Measurements from ENCODE around the gene CACNA1G. TPM values are rescaled to one million over a fixed set of nuclear protein-coding genes. Genes with fewer than 3 reads are reported as not detected.

The CACNA1G gene
- 1 to 10 TPM; 3.4 to 6.6 TPM for total RNA-seq

DNA sequence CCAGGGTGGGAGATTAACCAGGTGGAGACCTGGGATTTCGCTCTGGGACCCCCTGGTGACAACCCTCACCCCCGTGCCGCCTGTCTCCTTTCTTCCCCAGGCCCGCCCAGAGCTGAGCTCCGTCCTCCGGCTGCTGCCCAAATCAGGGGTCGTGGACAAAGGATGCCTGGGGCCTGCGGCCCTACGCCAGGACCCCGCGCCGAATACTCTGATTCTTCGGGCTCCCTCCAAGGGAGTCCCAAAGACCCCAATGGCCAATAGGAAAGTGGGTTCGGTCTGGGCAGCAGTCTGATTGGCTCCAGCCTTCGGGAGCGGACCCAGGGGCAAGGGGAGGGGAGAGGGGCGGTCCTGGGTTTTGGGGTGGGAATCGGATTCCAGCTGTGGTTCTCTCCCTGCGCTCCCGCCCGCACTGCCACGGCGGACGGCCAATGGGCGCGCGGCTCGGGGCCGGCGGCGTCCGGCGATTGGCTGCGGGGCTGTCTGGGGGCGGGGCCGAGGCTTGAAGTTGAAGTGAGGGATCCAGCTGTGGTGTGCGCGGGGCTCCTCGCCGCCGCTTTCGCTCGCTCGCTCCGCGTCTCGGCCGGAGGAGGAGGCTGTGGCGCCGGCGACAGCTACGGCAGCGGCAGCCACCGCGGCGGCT is at the start of gene CACNA1G:
TSS of gene CACNA1G (plus strand) at position 531 of the 640 bp plus-strand sequence. CDS start 745 bp downstream, outside the sequence.
- Histone ChIP-seq H3K9me3 (no peaks in the 10 kb centered on the region), H3K36me3 (peaks cover 0 to 4% of the 10 kb centered on the region in 2 donors), H3K27me3 (replicated peaks; ENCODE audit: insufficient read depth) (peaks cover 10% of the 10 kb centered on the region), H3K27ac (no peak within 1 kb of the TSS), H3K4me1 (replicated peaks) (peaks cover 19% of the 10 kb centered on the region), H3K4me3 (peak within 1 kb of the TSS; percentile 37 to 43)
- TF ChIP-seq POLR2A (IDR thresholded peaks at IDR 0.05), result peak; percentile 40
- TF ChIP-seq, protein P1, sequence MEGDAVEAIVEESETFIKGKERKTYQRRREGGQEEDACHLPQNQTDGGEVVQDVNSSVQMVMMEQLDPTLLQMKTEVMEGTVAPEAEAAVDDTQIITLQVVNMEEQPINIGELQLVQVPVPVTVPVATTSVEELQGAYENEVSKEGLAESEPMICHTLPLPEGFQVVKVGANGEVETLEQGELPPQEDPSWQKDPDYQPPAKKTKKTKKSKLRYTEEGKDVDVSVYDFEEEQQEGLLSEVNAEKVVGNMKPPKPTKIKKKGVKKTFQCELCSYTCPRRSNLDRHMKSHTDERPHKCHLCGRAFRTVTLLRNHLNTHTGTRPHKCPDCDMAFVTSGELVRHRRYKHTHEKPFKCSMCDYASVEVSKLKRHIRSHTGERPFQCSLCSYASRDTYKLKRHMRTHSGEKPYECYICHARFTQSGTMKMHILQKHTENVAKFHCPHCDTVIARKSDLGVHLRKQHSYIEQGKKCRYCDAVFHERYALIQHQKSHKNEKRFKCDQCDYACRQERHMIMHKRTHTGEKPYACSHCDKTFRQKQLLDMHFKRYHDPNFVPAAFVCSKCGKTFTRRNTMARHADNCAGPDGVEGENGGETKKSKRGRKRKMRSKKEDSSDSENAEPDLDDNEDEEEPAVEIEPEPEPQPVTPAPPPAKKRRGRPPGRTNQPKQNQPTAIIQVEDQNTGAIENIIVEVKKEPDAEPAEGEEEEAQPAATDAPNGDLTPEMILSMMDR (IDR thresholded peaks at IDR 0.05), result no peak
- under 1% methylated on average over 56 of the region's 56 CpGs for WGBS
- intact Hi-C loops (cut with DNase I), result no loop called here
- DNase-seq (ENCODE audit: low spot score), result peak; percentile 81

DNA sequence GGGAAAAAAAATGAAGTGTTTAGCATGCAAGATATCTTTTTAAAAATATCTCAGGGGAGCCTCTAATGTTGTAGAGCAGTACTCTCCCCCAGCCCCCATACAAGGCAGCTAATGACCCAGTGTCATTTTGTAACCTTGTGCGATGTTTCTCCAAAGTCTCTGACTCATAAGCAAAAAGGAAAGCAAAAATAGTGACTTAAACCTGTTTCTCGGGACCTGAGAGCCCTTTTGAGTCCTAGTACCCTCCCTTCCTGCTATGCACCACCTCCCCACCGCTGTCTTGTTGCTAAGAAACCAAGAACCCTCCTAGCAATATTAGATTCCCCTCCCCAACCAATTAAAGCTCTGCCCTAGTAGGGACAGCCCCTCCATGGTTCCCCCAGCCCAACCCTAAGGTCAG is 49.5 kb upstream of the CACNA1G start:
- no peak for DNase-seq (ENCODE audit: low spot score)
- intact Hi-C loops (cut with DNase I), result no loop called here
- no peaks in the 10 kb centered on the region for H3K4me1 ChIP-seq (replicated peaks)
- TF ChIP-seq, protein P1 (IDR thresholded peaks at IDR 0.05), result no peak
- TF ChIP-seq POLR2AphosphoS5 (IDR thresholded peaks at IDR 0.05) (no peak), POLR2A (IDR thresholded peaks at IDR 0.05) (no peak)
- no peak overlapping the region for H3K4me3 ChIP-seq
- H3K27ac ChIP-seq, result peak overlapping the region; percentile 2 to 48
- H3K27me3 ChIP-seq (replicated peaks; ENCODE audit: insufficient read depth), result no peaks in the 10 kb centered on the region
- H3K9me3 ChIP-seq, result no peaks in the 10 kb centered on the region
- no peaks in the 10 kb centered on the region for H3K36me3 ChIP-seq
- 22% methylated on average over 3 of the region's 3 CpGs for WGBS

DNA sequence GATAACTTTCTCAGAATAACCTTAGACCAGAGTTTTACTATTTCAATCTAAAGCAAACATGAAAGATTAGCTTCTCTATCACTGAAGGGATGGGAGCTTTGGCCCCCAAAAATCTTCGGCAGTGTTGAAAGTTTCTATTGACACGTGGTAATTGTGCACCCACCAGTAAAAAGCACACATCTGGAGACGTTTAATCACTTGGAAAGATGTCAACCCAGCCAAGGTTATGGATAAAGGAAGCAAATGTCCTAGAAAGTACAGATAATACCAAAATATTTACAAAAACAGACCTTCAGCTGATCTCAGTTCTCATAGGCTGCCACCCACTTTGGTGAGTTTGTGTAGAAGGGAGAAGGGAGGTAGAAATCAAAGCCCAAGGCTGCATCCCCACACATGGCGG is 47.0 kb upstream of the CACNA1G start:
- H3K36me3 ChIP-seq, result no peaks in the 10 kb centered on the region
- intact Hi-C loops (cut with DNase I), result no loop called here
- no peak for DNase-seq (ENCODE audit: low spot score)
- no peak overlapping the region for H3K27ac ChIP-seq
- no peaks in the 10 kb centered on the region for H3K4me1 ChIP-seq (replicated peaks)
- H3K27me3 ChIP-seq (replicated peaks; ENCODE audit: insufficient read depth), result no peaks in the 10 kb centered on the region
- H3K4me3 ChIP-seq, result no peak overlapping the region
- 51% methylated on average over 4 of the region's 4 CpGs for whole genome bisulfite sequencing
- no peaks in the 10 kb centered on the region for H3K9me3 ChIP-seq
- TF ChIP-seq, protein P1 (IDR thresholded peaks at IDR 0.05), result no peak
- TF ChIP-seq POLR2AphosphoS5 (IDR thresholded peaks at IDR 0.05) (no peak), POLR2A (IDR thresholded peaks at IDR 0.05) (no peak)

DNA sequence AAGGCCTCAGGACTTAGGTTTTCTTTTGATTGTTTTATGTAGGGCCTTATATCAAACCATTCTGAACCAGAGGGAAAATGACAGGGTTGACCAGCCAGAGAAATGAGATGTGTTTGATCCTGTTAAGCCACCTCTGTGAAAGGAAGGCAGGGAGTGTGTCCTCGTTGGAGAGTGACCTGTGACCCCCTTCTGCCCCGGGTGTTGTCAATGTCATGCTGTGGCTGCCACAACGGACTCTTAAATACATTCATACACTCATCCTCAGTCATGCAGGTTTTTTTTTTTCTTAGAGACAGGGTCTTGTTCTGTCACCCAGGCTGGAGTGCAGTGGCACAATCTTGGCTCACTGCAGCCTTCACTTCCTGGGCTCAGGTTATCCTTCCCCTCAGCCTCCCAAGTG is 46.1 kb upstream of the CACNA1G start:
- Histone ChIP-seq H3K27me3 (replicated peaks; ENCODE audit: insufficient read depth) (no peaks in the 10 kb centered on the region), H3K36me3 (no peaks in the 10 kb centered on the region), H3K4me1 (replicated peaks) (peaks cover 4% of the 10 kb centered on the region), H3K4me3 (no peak overlapping the region), H3K9me3 (no peaks in the 10 kb centered on the region), H3K27ac (peak overlapping the region in 1 of 2 donors; percentile 12)
- WGBS, result 64% methylated on average over 3 of the region's 3 CpGs
- DNase-seq (ENCODE audit: low spot score), result no peak
- TF ChIP-seq, protein P1 (IDR thresholded peaks at IDR 0.05), result no peak
- TF ChIP-seq POLR2AphosphoS5 (IDR thresholded peaks at IDR 0.05) (no peak), POLR2A (IDR thresholded peaks at IDR 0.05) (no peak)
- intact Hi-C loops (cut with DNase I), result no loop called here

All from prostate gland (tissue), 2 donors.